ENCODE results near the gene PTCRA. TPM values are rescaled to one million over a fixed set of nuclear protein-coding genes. Genes with fewer than 3 reads are reported as not detected.
"Not testable (repeated sequence)": the region's sequence is repeated elsewhere in the genome, so short reads cannot be mapped to it uniquely, and the experiment has no call there.

The PTCRA gene
- total RNA-seq, 4 donors from 2014 or later = not detected

GRCh38 chr6:42899871-42900270, 16.0 kb upstream of the PTCRA start:
- Histone ChIP-seq H3K36me3 (no peaks in the 10 kb centered on the region), H3K4me1 (peaks cover 14% of the 10 kb centered on the region), H3K27me3 (no peaks in the 10 kb centered on the region), H3K4me3 (no peak overlapping the region), H3K27ac (no peak overlapping the region), H3K9me3 (no peaks in the 10 kb centered on the region)
- WGBS = 49% methylated on average over 8 of the region's 8 CpGs
- TF ChIP-seq POLR2A (IDR thresholded peaks at IDR 0.05) (no peak), POLR2AphosphoS5 (IDR thresholded peaks at IDR 0.05) (no peak), EP300 (IDR thresholded peaks at IDR 0.05) (no peak), CTCF (IDR thresholded peaks at IDR 0.05) (no peak)
- no peak for DNase-seq (ENCODE audit: low spot score in 2 of 2)

- DNase-seq (ENCODE audit: low spot score in 2 of 2) = peak in 1 of 2 donors; percentile 87
- Histone ChIP-seq H3K27me3 (no peaks in the 10 kb centered on the region), H3K4me3 (no peak overlapping the region), H3K9me3 (no peaks in the 10 kb centered on the region), H3K27ac (no peak overlapping the region), H3K36me3 (no peaks in the 10 kb centered on the region), H3K4me1 (peaks cover 14% of the 10 kb centered on the region)
- 4% methylated on average over 11 of the region's 11 CpGs for WGBS
- TF ChIP-seq EP300 (IDR thresholded peaks at IDR 0.05) (no peak), POLR2A (IDR thresholded peaks at IDR 0.05) (no peak), POLR2AphosphoS5 (IDR thresholded peaks at IDR 0.05) (peak in 2 of 3 donors; percentile 19 to 20), CTCF (IDR thresholded peaks at IDR 0.05) (peak; percentile 80 to 89)
These were observed 14.3 kb upstream of the PTCRA start for GRCh38 chr6:42901538-42901957.

GRCh38 chr6:42902429-42903263, 13.2 kb upstream of the PTCRA start:
- H3K4me1 ChIP-seq = peaks cover 14% of the 10 kb centered on the region
- WGBS = 83% methylated on average over 22 of the region's 22 CpGs
- not testable (repeated sequence) for H3K27ac ChIP-seq; H3K36me3 ChIP-seq; DNase-seq (ENCODE audit: low spot score in 2 of 2); H3K4me3 ChIP-seq; H3K27me3 ChIP-seq; H3K9me3 ChIP-seq

- TF ChIP-seq CTCF (IDR thresholded peaks at IDR 0.05) (no peak), POLR2AphosphoS5 (IDR thresholded peaks at IDR 0.05) (no peak), EP300 (IDR thresholded peaks at IDR 0.05) (no peak), POLR2A (IDR thresholded peaks at IDR 0.05) (no peak)
- no peak overlapping the region for H3K4me3 ChIP-seq
- H3K36me3 ChIP-seq = no peaks in the 10 kb centered on the region
These were observed 11.4 kb upstream of the PTCRA start for GRCh38 chr6:42904467-42904866.

GRCh38 chr6:42907336-42907735, 8.5 kb upstream of the PTCRA start:
- Histone ChIP-seq H3K9me3 (no peaks in the 10 kb centered on the region), H3K4me1 (peaks cover 7% of the 10 kb centered on the region), H3K4me3 (no peak overlapping the region), H3K36me3 (no peaks in the 10 kb centered on the region), H3K27me3 (peaks cover 13% of the 10 kb centered on the region), H3K27ac (no peak overlapping the region)
- no peak for DNase-seq (ENCODE audit: low spot score in 2 of 2)
- TF ChIP-seq POLR2A (IDR thresholded peaks at IDR 0.05) (no peak), CTCF (IDR thresholded peaks at IDR 0.05) (no peak), POLR2AphosphoS5 (IDR thresholded peaks at IDR 0.05) (no peak), EP300 (IDR thresholded peaks at IDR 0.05) (no peak)
- WGBS = 85% methylated on average over 4 of the region's 5 CpGs

More at GRCh38 chr6:42904467-42904866, 11.4 kb upstream of the PTCRA start:
- no peaks in the 10 kb centered on the region for H3K9me3 ChIP-seq
- 98% methylated on average over 10 of the region's 10 CpGs for WGBS
- H3K4me1 ChIP-seq = peaks cover 5% of the 10 kb centered on the region
- DNase-seq (ENCODE audit: low spot score in 2 of 2) = no peak
- H3K27ac ChIP-seq = no peak overlapping the region
- no peaks in the 10 kb centered on the region for H3K27me3 ChIP-seq

Measured in suprapubic skin (tissue), 4 donors.